ENCODE measurements around the gene APOA4.

APOA4 gene

GRCh38 chr11:116798368-116798767 is 24.7 kb downstream of the APOA4 start:
- in situ Hi-C loops (cut with MboI; ENCODE audit: low pct_unique_long_range_greater_than_20kb, low sequenced_read_pairs, unreplicated experiment) = loop anchor here (25.0 kb wide), 1 partner anchor 314 kb away; no protein-coding TSS in a partner anchor
- DNase-seq (ENCODE audit: low spot score) = no peak
- TF ChIP-seq CTCF (IDR thresholded peaks at IDR 0.05; ENCODE audit: extremely low read depth, insufficient read depth, missing control alignments) = no peak

- in situ Hi-C loops (cut with MboI; ENCODE audit: low pct_unique_long_range_greater_than_20kb, low sequenced_read_pairs, unreplicated experiment) = loop anchor here (25.0 kb wide), 1 partner anchor 314 kb away; no protein-coding TSS in a partner anchor
- no peak for DNase-seq (ENCODE audit: low spot score)
- no peak for TF ChIP-seq CTCF (IDR thresholded peaks at IDR 0.05; ENCODE audit: extremely low read depth, insufficient read depth, missing control alignments)
These were observed 25.3 kb downstream of the APOA4 start for GRCh38 chr11:116797816-116798215.

- no peak for TF ChIP-seq CTCF (IDR thresholded peaks at IDR 0.05; ENCODE audit: extremely low read depth, insufficient read depth, missing control alignments)
- in situ Hi-C loops (cut with MboI; ENCODE audit: low pct_unique_long_range_greater_than_20kb, low sequenced_read_pairs, unreplicated experiment) = loop anchor here (25.0 kb wide), 1 partner anchor 316 kb away; no protein-coding TSS in a partner anchor
- no peak for DNase-seq (ENCODE audit: low spot score)
These were observed 26.6 kb downstream of the APOA4 start for GRCh38 chr11:116796548-116796947.

- in situ Hi-C loops (cut with MboI; ENCODE audit: low pct_unique_long_range_greater_than_20kb, low sequenced_read_pairs, unreplicated experiment) = loop anchor here (25.0 kb wide), 1 partner anchor 317 kb away; no protein-coding TSS in a partner anchor
- DNase-seq (ENCODE audit: low spot score) = no peak
- TF ChIP-seq CTCF (IDR thresholded peaks at IDR 0.05; ENCODE audit: extremely low read depth, insufficient read depth, missing control alignments) = no peak
These were observed 28.3 kb downstream of the APOA4 start for GRCh38 chr11:116794851-116795250.

GRCh38 chr11:116793772-116794097 is 29.4 kb downstream of the APOA4 start:
- no peak for TF ChIP-seq CTCF (IDR thresholded peaks at IDR 0.05; ENCODE audit: extremely low read depth, insufficient read depth, missing control alignments)
- DNase-seq (ENCODE audit: low spot score) = no peak
- in situ Hi-C loops (cut with MboI; ENCODE audit: low pct_unique_long_range_greater_than_20kb, low sequenced_read_pairs, unreplicated experiment) = loop anchor here (25.0 kb wide), 1 partner anchor 319 kb away; no protein-coding TSS in a partner anchor

- DNase-seq (ENCODE audit: low spot score) = no peak
- no peak for TF ChIP-seq CTCF (IDR thresholded peaks at IDR 0.05; ENCODE audit: extremely low read depth, insufficient read depth, missing control alignments)
- in situ Hi-C loops (cut with MboI; ENCODE audit: low pct_unique_long_range_greater_than_20kb, low sequenced_read_pairs, unreplicated experiment) = loop anchor here (25.0 kb wide), 1 partner anchor 319 kb away; no protein-coding TSS in a partner anchor
These were observed 30.0 kb downstream of the APOA4 start for GRCh38 chr11:116792869-116793771.

Measured in GM13977 (cell line).